ENCODE data around the gene KIAA0513.
"Not testable (repeated sequence)": the region's sequence is repeated elsewhere in the genome, so short reads cannot be mapped to it uniquely, and the experiment has no call there.

The KIAA0513 gene

GRCh38 chr16:85113168-85113733 is 85.7 kb downstream of the KIAA0513 start:
- DNase-seq (ENCODE audit: low read depth) = no peak

- DNase-seq (ENCODE audit: low read depth) = no peak
Observed at GRCh38 chr16:85113913-85114312, 86.3 kb downstream of the KIAA0513 start.

GRCh38 chr16:85114909-85115567 is 87.4 kb downstream of the KIAA0513 start:
- peak; percentile 60 for DNase-seq (ENCODE audit: low read depth)

DNA sequence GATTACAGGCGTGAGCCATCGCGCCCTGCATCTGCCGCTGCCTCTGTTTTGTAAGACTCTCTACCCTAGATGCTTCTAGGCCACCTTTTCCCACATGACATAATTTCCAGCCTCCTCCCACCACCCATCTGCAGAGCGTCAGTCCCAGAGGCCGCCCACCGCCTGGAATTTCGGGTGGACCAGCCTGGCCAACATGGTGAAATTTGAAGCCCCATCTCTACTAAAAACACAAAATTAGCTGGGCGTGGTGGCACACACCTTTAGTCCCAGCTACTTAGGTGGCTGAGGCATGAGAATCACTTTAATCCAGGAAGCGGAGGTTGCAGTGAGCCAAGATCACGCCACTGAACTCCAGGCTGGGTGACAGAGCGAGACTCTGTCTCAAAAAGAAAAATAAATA is 89.8 kb downstream of the KIAA0513 start:
- DNase-seq (ENCODE audit: low read depth) = no peak

DNA sequence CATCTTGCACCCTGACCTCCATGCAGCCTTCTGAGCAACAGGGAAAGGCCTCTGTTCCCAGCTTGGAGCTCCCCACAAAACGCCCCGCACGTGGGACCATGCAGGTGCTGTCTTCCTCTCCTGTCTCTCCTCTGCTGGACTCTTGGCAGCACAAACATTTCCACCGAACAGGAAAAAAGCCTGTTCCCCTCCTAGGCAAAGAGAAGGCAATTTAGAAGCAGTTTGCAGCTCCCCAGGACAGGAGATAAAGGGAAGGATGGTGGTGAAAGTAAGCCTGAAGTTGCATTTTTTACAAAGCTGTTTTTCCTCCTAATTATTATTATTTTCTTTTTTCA is 92.4 kb downstream of the KIAA0513 start:
- DNase-seq (ENCODE audit: low read depth) = no peak

GRCh38 chr16:85123441-85123840 is 95.8 kb downstream of the KIAA0513 start:
- DNase-seq (ENCODE audit: low read depth) = not testable (repeated sequence)

DNA sequence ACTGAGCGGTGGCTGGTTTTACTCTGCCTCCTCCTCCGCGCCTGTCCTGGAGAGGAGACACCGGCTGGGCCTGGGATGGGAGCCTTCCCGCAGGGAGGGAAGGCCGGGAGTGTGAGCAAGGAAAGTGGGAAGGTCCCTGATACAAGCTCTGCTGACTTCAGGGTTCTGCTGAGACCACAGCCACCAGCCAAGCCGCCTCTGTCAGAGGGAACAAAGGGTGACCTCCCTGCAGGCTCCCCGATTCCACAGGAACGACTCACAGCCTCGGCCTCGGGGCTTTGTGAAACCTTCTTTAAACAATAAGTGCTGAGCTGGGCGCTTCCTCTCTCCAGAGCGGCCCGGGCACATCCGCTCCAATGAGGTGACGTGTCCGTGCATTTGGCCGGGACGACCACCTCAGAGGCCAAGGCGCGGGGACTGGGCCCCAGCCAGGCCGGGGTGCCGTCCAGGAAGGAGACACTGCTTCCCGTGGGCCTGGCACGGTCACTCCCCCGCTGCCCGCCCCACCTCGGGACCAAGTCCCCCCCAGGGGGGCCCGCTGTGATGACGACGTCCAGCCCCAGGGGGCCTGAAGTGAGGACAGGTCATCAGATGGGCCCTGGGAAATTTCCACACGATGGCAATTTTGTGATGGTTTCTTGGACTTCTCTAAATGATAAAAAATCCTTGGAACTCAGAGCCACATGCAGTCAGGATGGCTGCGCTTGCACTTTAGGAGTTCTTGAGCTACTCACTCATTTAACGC is 96.5 kb downstream of the KIAA0513 start:
- DNase-seq (ENCODE audit: low read depth) = no peak

GRCh38 chr16:85124636-85125346 is 97.2 kb downstream of the KIAA0513 start:
- no peak for DNase-seq (ENCODE audit: low read depth)

DNA sequence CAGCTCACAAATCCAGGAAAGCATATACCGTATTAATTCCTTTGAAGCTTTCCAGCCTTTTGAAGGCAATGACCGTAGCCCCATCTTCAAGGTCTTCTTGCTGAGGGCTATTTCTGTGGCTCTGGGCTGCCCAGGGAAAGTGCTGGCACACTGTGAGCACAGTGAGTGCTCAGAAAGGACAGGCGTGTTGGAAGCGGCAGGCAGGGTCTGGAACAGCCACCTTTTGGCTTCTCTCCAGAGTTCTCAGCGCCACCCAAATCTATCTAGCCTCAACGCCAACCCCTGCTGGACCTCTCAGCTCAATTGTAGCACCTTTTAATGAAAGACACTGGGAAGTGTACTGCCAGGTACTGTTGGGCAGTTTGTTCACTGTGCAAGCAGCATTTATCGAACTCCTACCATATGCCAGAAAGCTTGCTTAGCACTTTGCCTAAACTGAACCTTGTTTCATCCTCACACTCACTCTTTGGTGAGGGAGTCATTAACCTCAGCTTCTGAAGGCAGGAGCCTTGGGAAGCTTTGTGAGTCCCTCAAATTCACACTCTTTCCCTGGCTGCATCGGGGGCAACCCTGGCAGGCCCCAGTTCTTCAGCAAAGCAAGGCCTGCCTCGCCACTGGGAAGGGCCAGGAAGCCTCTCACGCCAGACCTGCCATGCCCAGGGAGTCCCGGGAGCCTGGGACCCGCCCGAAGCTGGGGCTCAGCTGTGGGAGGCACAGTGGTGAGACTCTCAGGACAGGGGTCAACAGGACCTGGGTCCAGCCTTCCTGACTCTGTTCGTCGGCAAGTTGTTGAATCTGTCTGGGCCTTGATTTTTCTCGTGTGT is 98.2 kb downstream of the KIAA0513 start:
- no peak for DNase-seq (ENCODE audit: low read depth)

DNA sequence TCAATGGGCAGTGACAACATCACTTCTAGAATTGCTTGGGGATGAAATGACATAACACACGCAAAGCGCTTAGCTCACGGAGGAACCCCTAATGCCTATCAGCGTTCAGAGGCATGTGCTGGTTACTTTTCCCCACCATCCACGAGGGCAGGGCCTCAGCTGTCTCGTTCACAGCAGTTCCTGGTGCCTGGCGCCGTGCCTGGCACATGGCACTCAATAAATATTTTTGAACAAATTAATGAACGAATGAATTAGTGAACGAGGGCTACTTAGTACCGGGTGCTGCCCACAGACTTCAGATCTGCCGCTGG is 98.8 kb downstream of the KIAA0513 start:
- DNase-seq (ENCODE audit: low read depth) = no peak

DNA sequence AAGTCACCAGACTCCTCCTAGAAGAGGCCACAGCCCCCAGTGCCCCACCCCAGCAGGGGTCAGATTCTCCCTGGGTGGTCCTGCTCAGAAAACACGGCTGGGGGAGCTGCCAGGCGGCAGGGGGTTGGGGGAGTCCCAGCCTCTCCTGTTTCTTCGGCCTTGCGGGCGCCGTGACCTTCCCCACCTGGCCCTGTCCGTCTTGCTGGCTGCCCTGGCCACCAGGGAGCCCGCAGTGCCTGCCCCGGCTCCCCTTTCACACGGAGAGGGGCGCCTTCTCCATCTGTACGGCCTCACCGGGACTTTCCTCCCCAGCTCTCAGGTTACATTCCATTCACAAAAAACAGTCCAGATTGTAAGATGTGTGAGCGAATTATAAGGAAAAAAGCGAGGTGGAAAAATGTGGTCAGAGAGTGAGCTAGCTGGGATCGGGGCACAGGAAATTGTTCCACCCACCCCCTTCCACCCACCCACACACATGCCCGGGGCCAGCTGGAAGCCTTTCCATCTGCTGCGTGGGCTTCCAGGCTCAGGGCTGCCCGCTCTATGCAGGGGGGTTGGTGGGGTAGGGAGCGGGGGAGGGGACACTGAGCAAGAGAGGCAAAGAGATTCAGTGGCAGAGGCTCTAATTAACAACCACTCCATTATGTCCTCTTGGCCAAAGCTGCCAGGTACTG is 99.2 kb downstream of the KIAA0513 start:
- DNase-seq (ENCODE audit: low read depth) = no peak

- DNase-seq (ENCODE audit: low read depth) = no peak
Observed at GRCh38 chr16:85127379-85127723, 99.8 kb downstream of the KIAA0513 start.

GRCh38 chr16:85128079-85128837 is 100.7 kb downstream of the KIAA0513 start:
- DNase-seq (ENCODE audit: low read depth) = no peak

DNA sequence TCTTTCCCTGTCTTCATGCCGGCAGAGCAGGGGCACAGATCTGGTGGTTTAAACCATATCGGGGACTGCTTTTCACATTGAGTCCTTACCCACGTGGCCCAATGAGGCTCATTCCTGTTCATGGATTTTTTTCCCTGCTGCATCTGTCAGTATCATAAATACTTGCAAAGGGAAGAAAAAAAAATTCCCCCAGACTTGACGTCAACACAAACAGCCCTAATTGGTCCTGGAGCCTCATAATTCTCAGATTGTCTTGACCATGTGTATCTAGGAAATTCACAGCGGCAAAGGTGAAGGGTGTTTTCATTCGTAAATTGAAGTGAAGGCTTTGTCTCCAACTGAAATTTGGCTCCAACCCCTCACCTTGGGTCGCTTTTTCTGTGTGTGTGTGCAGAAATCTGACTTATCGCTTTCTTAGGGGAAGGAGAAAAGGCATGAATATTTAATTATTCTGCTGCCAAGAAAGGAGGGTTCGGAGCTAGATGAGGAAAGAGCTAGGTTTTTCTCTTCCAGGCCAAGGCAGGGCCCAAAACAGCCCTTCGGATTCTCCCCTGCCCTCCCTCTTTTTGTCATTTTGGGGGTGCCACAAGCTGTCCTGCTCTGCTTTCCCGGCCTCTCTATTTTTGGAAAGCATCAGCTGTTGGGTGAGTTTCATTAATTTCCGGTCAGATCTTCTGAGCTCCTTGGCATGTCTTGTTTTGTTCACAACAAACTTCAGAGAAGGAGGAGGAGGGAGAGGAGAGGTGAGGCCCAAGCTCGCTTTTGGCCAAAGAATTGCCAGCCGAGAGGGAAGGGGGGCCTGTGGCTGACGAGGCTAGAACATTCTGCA is 102.5 kb downstream of the KIAA0513 start:
- DNase-seq (ENCODE audit: low read depth) = no peak

DNA sequence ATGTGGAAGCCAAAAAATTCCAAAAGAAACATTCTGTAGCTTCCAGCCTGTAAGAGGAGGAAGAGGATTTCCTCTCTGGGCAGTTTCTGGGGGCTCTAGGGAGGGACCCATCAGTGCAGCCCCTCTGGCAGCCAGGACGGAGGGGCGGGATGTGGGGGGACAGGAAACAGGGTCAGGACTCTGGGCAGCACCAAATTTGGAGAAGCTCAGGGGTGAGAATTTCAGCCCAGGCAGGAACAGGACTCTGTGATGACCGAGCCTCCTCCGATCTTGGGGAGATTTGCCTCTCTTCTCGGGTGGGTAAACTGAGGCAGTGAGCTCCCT is 103.1 kb downstream of the KIAA0513 start:
- DNase-seq (ENCODE audit: low read depth) = no peak

GRCh38 chr16:85132456-85133289 is 105.1 kb downstream of the KIAA0513 start:
- DNase-seq (ENCODE audit: low read depth) = no peak

GRCh38 chr16:85133290-85133599 is 105.7 kb downstream of the KIAA0513 start:
- no peak for DNase-seq (ENCODE audit: low read depth)

DNA sequence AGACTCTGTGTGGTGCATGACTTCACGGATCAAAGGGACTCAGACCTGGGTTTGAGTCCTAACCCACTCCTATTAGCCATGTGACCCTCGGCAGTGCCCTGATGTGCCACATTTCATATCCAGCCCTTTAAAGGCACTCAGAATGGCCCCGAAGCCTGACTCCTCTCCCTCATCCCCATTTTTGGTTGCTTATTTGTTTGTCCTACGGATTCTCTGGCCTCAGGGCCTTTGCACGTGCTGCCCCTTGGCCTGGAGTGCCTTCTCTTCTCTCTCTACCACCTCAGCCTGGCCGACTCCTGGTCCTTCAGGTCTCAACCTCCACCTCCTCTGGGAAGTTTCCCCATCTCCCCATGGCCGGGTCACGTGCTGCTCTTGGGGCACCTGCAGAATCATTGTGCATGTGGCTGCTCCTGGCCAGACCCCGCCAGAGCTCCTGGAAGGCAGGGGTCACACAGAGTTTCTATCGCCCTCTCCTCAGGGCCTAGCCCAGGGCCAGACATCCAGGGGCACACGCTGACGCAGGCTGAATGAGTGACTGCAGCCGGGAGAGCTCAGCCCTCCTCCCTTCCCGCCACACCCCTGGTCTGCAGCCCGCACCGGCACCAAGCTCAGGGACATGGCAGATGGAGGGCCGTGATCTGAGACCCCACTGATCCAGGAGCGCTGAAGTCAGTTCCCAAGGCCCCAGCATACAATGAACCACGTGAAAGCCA is 106.6 kb downstream of the KIAA0513 start:
- no peak for DNase-seq (ENCODE audit: low read depth)

GRCh38 chr16:85134789-85135142 is 107.2 kb downstream of the KIAA0513 start:
- DNase-seq (ENCODE audit: low read depth) = no peak

Measured in activated T-helper 1 cell treated with Interleukin-2 at 50 U/mL for 16 hours (primary cell).